IMR-90 (cell line): ENCODE data around the gene ARHGEF18. TPM values are rescaled to one million over a fixed set of nuclear protein-coding genes. Genes with fewer than 3 reads are reported as not detected.

Source experiments
- ATAC-seq: fragments of 200-7000 bp; cut with Tn5 transposase; 2 replicates; pipeline ENCODE4 v1.9.1; 2020; ENCODE audit warnings: low read depth, mild to moderate bottlenecking, moderate library complexity
- BruUV-seq: library from RNA; stranded (reverse); fragments of 400-500 nt; replicated peaks from 2 replicates; lab custom pipeline; 2021; lab: Mats Ljungman, UMichigan
- CTCF ChIA-PET: fragments of 300-600 bp; formaldehyde crosslinking; extraction: SDS; loops from one replicate; lab custom pipeline; 2021; ENCODE audit warnings: antibody characterized with exemption; lab: Yijun Ruan, JAX
- POLR2A ChIA-PET: fragments of 300-600 bp; sonication (Branson Sonifier 250); formaldehyde crosslinking; loops from one replicate; lab custom pipeline; 2022; ENCODE audit warnings: antibody characterized with exemption; ENCODE audit not compliant: unreplicated experiment; lab: Charles Lee
- DNase-seq: peaks from one replicate; pipeline ENCODE4 v3.0.0; 2013
- H2AFZ ChIP-seq: replicated peaks from 2 replicates; pipeline ENCODE3; 2013; ENCODE audit warnings: low read length, mild to moderate bottlenecking; ENCODE audit not compliant: poor library complexity
- H2AK5ac ChIP-seq: 2 replicates; pipeline ENCODE4 v1.6.1; 2013; ENCODE audit warnings: low read depth, low read length, inconsistent platforms
- H2AK9ac ChIP-seq: replicated peaks from 2 replicates; pipeline ENCODE3; 2013; ENCODE audit warnings: mild to moderate bottlenecking, low read depth, low read length, moderate library complexity; ENCODE audit not compliant: poor library complexity
- H2BK120ac ChIP-seq: 2 replicates; pipeline ENCODE4 v1.6.1; 2013; ENCODE audit warnings: low read depth, low read length, inconsistent platforms
- H2BK15ac ChIP-seq: 3 replicates; pipeline ENCODE4 v1.6.1; 2013; ENCODE audit warnings: low read depth, low read length, inconsistent platforms
- H2BK20ac ChIP-seq: 2 replicates; pipeline ENCODE4 v1.6.1; 2013; ENCODE audit warnings: low read depth, mild to moderate bottlenecking, inconsistent platforms, low read length, moderate library complexity
- H2BK5ac ChIP-seq: 2 replicates; pipeline ENCODE4 v1.6.1; 2013; ENCODE audit warnings: mild to moderate bottlenecking, low read depth, low read length, inconsistent platforms; ENCODE audit not compliant: poor library complexity, severe bottlenecking
- H3K14ac ChIP-seq: replicated peaks from 2 replicates; pipeline ENCODE4 v1.6.1; 2013; ENCODE audit warnings: low read depth, low read length, inconsistent platforms
- H3K18ac ChIP-seq: 2 replicates; pipeline ENCODE4 v1.6.1; 2013; ENCODE audit warnings: low read depth, low read length, control low read depth
- H3K23ac ChIP-seq: 2 replicates; pipeline ENCODE4 v1.6.1; 2013; ENCODE audit warnings: low read depth, low read length, inconsistent platforms
- H3K27ac ChIP-seq: 2 replicates; pipeline ENCODE4 v1.5.1; 2013; ENCODE audit warnings: mild to moderate bottlenecking, control low read depth, low read length; ENCODE audit not compliant: insufficient read depth
- H3K27me3 ChIP-seq: 2 replicates; pipeline ENCODE4 v1.6.1; 2013; ENCODE audit warnings: low read length; ENCODE audit not compliant: control insufficient read depth, insufficient read depth
- H3K36me3 ChIP-seq: 2 replicates; pipeline ENCODE4 v1.6.1; 2013; ENCODE audit warnings: low read length, mixed read lengths; ENCODE audit not compliant: control insufficient read depth, insufficient read depth
- H3K4ac ChIP-seq: 2 replicates; pipeline ENCODE4 v1.6.1; 2013; ENCODE audit warnings: low read depth, low read length, inconsistent platforms
- H3K4me1 ChIP-seq: 2 replicates; pipeline ENCODE4 v1.6.1; 2013; ENCODE audit warnings: low read length, mixed read lengths; ENCODE audit not compliant: control insufficient read depth, insufficient read depth
- H3K4me2 ChIP-seq: 2 replicates; pipeline ENCODE4 v1.6.1; 2013; ENCODE audit warnings: low read depth, mild to moderate bottlenecking, control low read depth, low read length, moderate library complexity
- H3K4me3 ChIP-seq: 2 replicates; pipeline ENCODE4 v1.5.1; 2013; ENCODE audit warnings: low read depth, mild to moderate bottlenecking, control low read depth, low read length, moderate library complexity; ENCODE audit not compliant: insufficient read depth
- H3K56ac ChIP-seq: 2 replicates; pipeline ENCODE4 v1.6.1; 2013; ENCODE audit warnings: low read length, inconsistent platforms; ENCODE audit not compliant: insufficient read depth; ENCODE audit errors: extremely low read depth
- H3K79me1 ChIP-seq, 2 experiments: 2 replicates each; pipeline ENCODE4 v1.6.1; 2013; ENCODE audit warnings: low read length in 2 of 2, inconsistent platforms in 1 of 2, low read depth in 1 of 2
- H3K9ac ChIP-seq: 2 replicates; pipeline ENCODE4 v1.6.1; 2013; ENCODE audit warnings: low read depth, low read length, control low read depth
- H3K9me1 ChIP-seq: 2 replicates; pipeline ENCODE4 v1.6.1; 2013; ENCODE audit warnings: low read length, inconsistent platforms; ENCODE audit not compliant: insufficient read depth
- H3K9me3 ChIP-seq: 2 replicates; pipeline ENCODE4 v1.6.1; 2013; ENCODE audit warnings: low read length; ENCODE audit not compliant: control insufficient read depth, insufficient read depth
- H4K20me1 ChIP-seq: 2 replicates; pipeline ENCODE4 v1.6.1; 2013; ENCODE audit warnings: low read length, inconsistent platforms; ENCODE audit not compliant: insufficient read depth
- H4K5ac ChIP-seq: 2 replicates; pipeline ENCODE4 v1.6.1; 2013; ENCODE audit warnings: mild to moderate bottlenecking, low read depth, low read length, control low read depth
- H4K8ac ChIP-seq, 2 experiments: 2 replicates each; pipeline ENCODE4 v1.6.1; 2013; ENCODE audit warnings: low read depth in 2 of 2, low read length in 2 of 2, control low read depth in 1 of 2, inconsistent platforms in 1 of 2
- H4K91ac ChIP-seq: 2 replicates; pipeline ENCODE4 v1.6.1; 2013; ENCODE audit warnings: low read depth, low read length, inconsistent platforms; ENCODE audit not compliant: insufficient read depth
- BHLHE40 ChIP-seq: fragments of 150-350 bp; IDR thresholded peaks from 2 replicates; pipeline ENCODE4 v1.6.1; 2016; ENCODE audit warnings: mild to moderate bottlenecking, low read depth, low read length
- CEBPB ChIP-seq: IDR thresholded peaks from 2 replicates; pipeline ENCODE4 v1.6.1; 2012; ENCODE audit warnings: low read depth, low read length, improper control_type of control experiment
- CHD1 ChIP-seq: IDR thresholded peaks from 2 replicates; pipeline ENCODE4 v1.6.1; 2012; ENCODE audit warnings: low read depth, low read length, improper control_type of control experiment
- FOS ChIP-seq: fragments of 150-350 bp; IDR thresholded peaks from 2 replicates; pipeline ENCODE4 v1.6.1; 2016; ENCODE audit warnings: low read depth, low read length
- MAZ ChIP-seq: IDR thresholded peaks from 2 replicates; pipeline ENCODE4 v1.6.1; 2012; ENCODE audit warnings: low read depth, mild to moderate bottlenecking, low read length, improper control_type of control experiment, moderate library complexity, borderline replicate concordance
- MXI1 ChIP-seq: IDR thresholded peaks from 2 replicates; pipeline ENCODE4 v1.6.1; 2012; ENCODE audit warnings: low read depth, mild to moderate bottlenecking, low read length, moderate library complexity, borderline replicate concordance
- NFE2L2 ChIP-seq: fragments of 150-350 bp; IDR thresholded peaks from 2 replicates; pipeline ENCODE4 v1.6.1; 2016; ENCODE audit warnings: low read depth, mild to moderate bottlenecking, low read length
- POLR2A ChIP-seq: IDR thresholded peaks from 2 replicates; pipeline ENCODE4 v1.6.1; 2012; ENCODE audit warnings: mild to moderate bottlenecking, low read depth, low read length
- RAD21 ChIP-seq: IDR thresholded peaks from 2 replicates; pipeline ENCODE4 v1.6.1; 2012; ENCODE audit warnings: low read length, improper control_type of control experiment
- RCOR1 ChIP-seq: IDR thresholded peaks from 2 replicates; pipeline ENCODE4 v1.6.1; 2012; ENCODE audit warnings: mild to moderate bottlenecking, low read length, improper control_type of control experiment; ENCODE audit not compliant: insufficient replicate concordance
- RFX5 ChIP-seq: IDR thresholded peaks from 2 replicates; pipeline ENCODE4 v1.8.0; 2012; ENCODE audit warnings: low read depth, mild to moderate bottlenecking, low read length, moderate library complexity
- SMC3 ChIP-seq: fragments of 150-350 bp; IDR thresholded peaks from 2 replicates; pipeline ENCODE4 v1.6.1; 2016; ENCODE audit warnings: low read depth, mild to moderate bottlenecking, antibody characterized with exemption, low read length, moderate library complexity
- WGBS, 2 experiments: methylation state at CpG; one replicate each; pipeline versions ENCODE4 v1.1.5 to v1.1.7; 2013; ENCODE audit warnings: missing lambda C conversion rate in 2 of 2; ENCODE audit not compliant: insufficient read length in 1 of 2; ENCODE audit errors: extremely low coverage in 2 of 2; 5-methylcytosine and 5-hydroxymethylcytosine counted together
- dilution Hi-C: fragments of 300-500 bp; cut with HindIII; formaldehyde crosslinking; loops from one replicate; pipeline ENCODE4 v1.14.3; 2018; ENCODE audit warnings: low sequenced_read_pairs; ENCODE audit not compliant: unreplicated experiment
- in situ Hi-C: fragments of 300-500 bp; cut with MboI; formaldehyde crosslinking; loops from 3 replicates; pipeline ENCODE4 v1.14.3; 2019; ENCODE audit warnings: low sequenced_read_pairs, inconsistent platforms, mixed read lengths
- intact Hi-C: fragments of 100-400 bp; cut with micrococcal nuclease; formaldehyde crosslinking; loops from 2 replicates; pipeline ENCODE4 v1.10.0; 2022
- polyA plus RNA-seq, 3 experiments: library from polyadenylated mRNA; depleted of rRNA; stranded (reverse); fragments of >200 nt; gene quantifications; 2 replicates each; pipeline ENCODE4 v1.2.3, GENCODE V29; 2012; ENCODE audit warnings: low replicate concordance in 1 of 3
- total RNA-seq: library from RNA; depleted of rRNA; stranded (reverse); fragments of >200 nt; gene quantifications from 2 replicates; pipeline ENCODE4 v1.2.3, GENCODE V29; 2012
- TF ChIP-seq, protein P1 (sequence below): fragments of 150-350 bp; IDR thresholded peaks from 2 replicates; pipeline ENCODE4 v1.6.1; 2016; ENCODE audit warnings: low read depth, mild to moderate bottlenecking, low read length, moderate library complexity, borderline replicate concordance
- TF ChIP-seq, protein P2 (sequence below): conservative IDR thresholded peaks from 2 replicates; pipeline ENCODE4 v1.5.1; 2012; ENCODE audit warnings: mild to moderate bottlenecking, low read depth, low read length, improper control_type of control experiment

The ARHGEF18 gene
- total and polyA plus RNA-seq, 2 of the 4 experiments (the other 2 are of a cell fraction), result 11.6 to 12.4 TPM

DNA sequence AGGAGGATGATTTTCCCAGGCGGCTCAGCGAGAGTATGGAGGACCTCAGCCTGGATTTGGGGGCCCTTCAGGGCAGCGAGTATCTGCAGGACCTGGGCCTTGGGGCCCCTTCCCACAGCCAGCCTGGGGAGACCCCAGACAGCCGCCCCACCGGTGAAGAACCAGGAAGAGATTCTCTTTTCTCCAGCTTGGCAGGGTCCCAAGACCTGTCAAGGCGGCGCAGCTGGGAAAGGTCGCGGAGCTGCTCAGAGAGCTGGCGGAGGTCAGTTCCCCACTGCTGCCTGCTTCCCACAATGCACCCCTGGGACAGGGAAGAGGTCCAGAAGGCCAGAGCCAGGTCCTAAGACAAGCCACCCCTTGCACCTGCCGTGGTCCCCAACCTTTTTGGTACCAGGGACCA lies 24.1 kb downstream of the ARHGEF18 start:
- ATAC-seq (no peak), DNase-seq (no peak)
- Histone ChIP-seq H3K18ac (no peak overlapping the region), H2BK120ac (no peak overlapping the region), H2AK9ac (no peak overlapping the region), H3K79me1 (no peaks in the 10 kb centered on the region), H3K4me1 (no peaks in the 10 kb centered on the region), H3K56ac (no peak overlapping the region), H3K27me3 (no peaks in the 10 kb centered on the region; the same call in 1 of the 2 replicates), H3K14ac (no peak overlapping the region), H3K4ac (no peak overlapping the region), H4K20me1 (no peaks in the 10 kb centered on the region), H2BK5ac (no peak overlapping the region), H3K23ac (no peak overlapping the region), H4K91ac (no peak overlapping the region), H3K4me3 (no peak overlapping the region), H3K9me1 (no peaks in the 10 kb centered on the region), H4K5ac (no peak overlapping the region), H2AFZ (no peak overlapping the region), H3K27ac (no peak overlapping the region), H2AK5ac (no peak overlapping the region), H3K36me3 (no peaks in the 10 kb centered on the region), H3K4me2 (no peak overlapping the region), H4K8ac (no peak overlapping the region), H3K9ac (no peak overlapping the region), H2BK20ac (no peak overlapping the region), H3K9me3 (no peaks in the 10 kb centered on the region), H2BK15ac (no peak overlapping the region)
- BruUV-seq, result no TSS peak
- WGBS, 2 experiments, result 69% methylated on average over 4 of the region's 11 CpGs; no CpG with 5 or more reads in 1 of the 2 experiments
- no peak for TF ChIP-seq CEBPB
- TF ChIP-seq MAZ, result no peak
- TF ChIP-seq, protein P1, sequence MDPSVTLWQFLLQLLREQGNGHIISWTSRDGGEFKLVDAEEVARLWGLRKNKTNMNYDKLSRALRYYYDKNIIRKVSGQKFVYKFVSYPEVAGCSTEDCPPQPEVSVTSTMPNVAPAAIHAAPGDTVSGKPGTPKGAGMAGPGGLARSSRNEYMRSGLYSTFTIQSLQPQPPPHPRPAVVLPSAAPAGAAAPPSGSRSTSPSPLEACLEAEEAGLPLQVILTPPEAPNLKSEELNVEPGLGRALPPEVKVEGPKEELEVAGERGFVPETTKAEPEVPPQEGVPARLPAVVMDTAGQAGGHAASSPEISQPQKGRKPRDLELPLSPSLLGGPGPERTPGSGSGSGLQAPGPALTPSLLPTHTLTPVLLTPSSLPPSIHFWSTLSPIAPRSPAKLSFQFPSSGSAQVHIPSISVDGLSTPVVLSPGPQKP, result no peak
- no peak for TF ChIP-seq POLR2A
- no peak for TF ChIP-seq FOS
- TF ChIP-seq BHLHE40, result no peak
- no peak for TF ChIP-seq NFE2L2
- TF ChIP-seq SMC3, result no peak
- TF ChIP-seq RFX5, result no peak
- TF ChIP-seq MXI1, result no peak
- no peak for TF ChIP-seq CHD1
- no peak for TF ChIP-seq RAD21
- TF ChIP-seq, protein P2, sequence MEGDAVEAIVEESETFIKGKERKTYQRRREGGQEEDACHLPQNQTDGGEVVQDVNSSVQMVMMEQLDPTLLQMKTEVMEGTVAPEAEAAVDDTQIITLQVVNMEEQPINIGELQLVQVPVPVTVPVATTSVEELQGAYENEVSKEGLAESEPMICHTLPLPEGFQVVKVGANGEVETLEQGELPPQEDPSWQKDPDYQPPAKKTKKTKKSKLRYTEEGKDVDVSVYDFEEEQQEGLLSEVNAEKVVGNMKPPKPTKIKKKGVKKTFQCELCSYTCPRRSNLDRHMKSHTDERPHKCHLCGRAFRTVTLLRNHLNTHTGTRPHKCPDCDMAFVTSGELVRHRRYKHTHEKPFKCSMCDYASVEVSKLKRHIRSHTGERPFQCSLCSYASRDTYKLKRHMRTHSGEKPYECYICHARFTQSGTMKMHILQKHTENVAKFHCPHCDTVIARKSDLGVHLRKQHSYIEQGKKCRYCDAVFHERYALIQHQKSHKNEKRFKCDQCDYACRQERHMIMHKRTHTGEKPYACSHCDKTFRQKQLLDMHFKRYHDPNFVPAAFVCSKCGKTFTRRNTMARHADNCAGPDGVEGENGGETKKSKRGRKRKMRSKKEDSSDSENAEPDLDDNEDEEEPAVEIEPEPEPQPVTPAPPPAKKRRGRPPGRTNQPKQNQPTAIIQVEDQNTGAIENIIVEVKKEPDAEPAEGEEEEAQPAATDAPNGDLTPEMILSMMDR, result no peak
- no peak for TF ChIP-seq RCOR1
- dilution Hi-C loops, result no loop called here
- POLR2A ChIA-PET, result no interaction called here
- intact Hi-C loops, result no loop called here
- CTCF ChIA-PET, result no interaction called here
- in situ Hi-C loops, result no loop called here
